SK-N-SH (cell line): ENCODE data around the gene CSKMT.

Source experiments
- CHD2 ChIP-seq: fragments of 150-350 bp; IDR thresholded peaks from 2 replicates; pipeline ENCODE4 v1.6.1; 2018; ENCODE audit warnings: low read length; ENCODE audit not compliant: partially characterized antibody
- JUND ChIP-seq: IDR thresholded peaks from 2 replicates; pipeline ENCODE4 v1.4.0; 2012
- POLR2AphosphoS5 ChIP-seq: IDR thresholded peaks from 2 replicates; pipeline ENCODE4 v1.6.1; 2012; ENCODE audit warnings: low read depth, low read length
- RAD21 ChIP-seq: IDR thresholded peaks from 2 replicates; pipeline ENCODE4 v1.6.1; 2012; ENCODE audit warnings: mild to moderate bottlenecking, low read length
- RFX5 ChIP-seq: IDR thresholded peaks from 2 replicates; pipeline ENCODE4 v1.6.1; 2012; ENCODE audit warnings: mild to moderate bottlenecking, improper control_type of control experiment, low read length
- SMC3 ChIP-seq: IDR thresholded peaks from 2 replicates; pipeline ENCODE4 v1.6.1; 2012; ENCODE audit warnings: low read depth, low read length, improper control_type of control experiment
- TAF1 ChIP-seq: IDR thresholded peaks from 2 replicates; pipeline ENCODE4 v1.6.1; 2012; ENCODE audit warnings: low read depth, mild to moderate bottlenecking, low read length, moderate library complexity, borderline replicate concordance
- TCF12 ChIP-seq: IDR thresholded peaks from 2 replicates; pipeline ENCODE4 v1.4.0; 2012
- TEAD4 ChIP-seq: IDR thresholded peaks from 2 replicates; pipeline ENCODE4 v1.4.0; 2012; ENCODE audit warnings: mild to moderate bottlenecking, borderline replicate concordance; ENCODE audit not compliant: insufficient read depth
- TF ChIP-seq, protein P1 (sequence below): fragments of 200-600 bp; sonication (generic); IDR thresholded peaks from 2 replicates; pipeline ENCODE4 v1.6.1; 2017; ENCODE audit warnings: antibody characterized with exemption, mild to moderate bottlenecking, moderate library complexity
- TF ChIP-seq, protein P2 (sequence below): fragments of 150-350 bp; IDR thresholded peaks from 2 replicates; pipeline ENCODE4 v1.6.1; 2017; ENCODE audit warnings: antibody characterized with exemption, low read length, low read depth, borderline replicate concordance

DNA sequence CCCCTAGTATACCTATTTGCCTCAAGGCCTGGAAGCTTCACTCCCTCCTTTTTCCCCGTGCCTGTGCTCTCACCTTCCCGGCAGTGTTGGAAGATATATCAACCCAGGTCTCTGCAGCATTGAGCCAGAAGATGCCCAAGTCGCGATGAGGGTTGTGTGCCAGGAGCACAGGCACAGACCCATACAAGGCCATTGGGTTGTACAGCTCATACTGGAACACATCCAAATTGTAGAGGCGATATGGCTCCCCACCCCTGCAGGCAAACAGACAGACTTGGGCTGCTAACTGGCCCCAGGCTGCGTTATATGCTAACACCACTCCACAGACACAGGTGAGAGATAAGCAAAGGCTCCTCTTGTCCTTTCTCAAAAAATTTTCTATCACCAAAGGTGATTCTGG, 32.6 kb upstream of the CSKMT start:
- TF ChIP-seq, protein P1, sequence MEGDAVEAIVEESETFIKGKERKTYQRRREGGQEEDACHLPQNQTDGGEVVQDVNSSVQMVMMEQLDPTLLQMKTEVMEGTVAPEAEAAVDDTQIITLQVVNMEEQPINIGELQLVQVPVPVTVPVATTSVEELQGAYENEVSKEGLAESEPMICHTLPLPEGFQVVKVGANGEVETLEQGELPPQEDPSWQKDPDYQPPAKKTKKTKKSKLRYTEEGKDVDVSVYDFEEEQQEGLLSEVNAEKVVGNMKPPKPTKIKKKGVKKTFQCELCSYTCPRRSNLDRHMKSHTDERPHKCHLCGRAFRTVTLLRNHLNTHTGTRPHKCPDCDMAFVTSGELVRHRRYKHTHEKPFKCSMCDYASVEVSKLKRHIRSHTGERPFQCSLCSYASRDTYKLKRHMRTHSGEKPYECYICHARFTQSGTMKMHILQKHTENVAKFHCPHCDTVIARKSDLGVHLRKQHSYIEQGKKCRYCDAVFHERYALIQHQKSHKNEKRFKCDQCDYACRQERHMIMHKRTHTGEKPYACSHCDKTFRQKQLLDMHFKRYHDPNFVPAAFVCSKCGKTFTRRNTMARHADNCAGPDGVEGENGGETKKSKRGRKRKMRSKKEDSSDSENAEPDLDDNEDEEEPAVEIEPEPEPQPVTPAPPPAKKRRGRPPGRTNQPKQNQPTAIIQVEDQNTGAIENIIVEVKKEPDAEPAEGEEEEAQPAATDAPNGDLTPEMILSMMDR = no peak
- TF ChIP-seq TCF12 (no peak), CHD2 (no peak), JUND (no peak), POLR2AphosphoS5 (no peak), SMC3 (no peak), TEAD4 (no peak), RFX5 (no peak), RAD21 (no peak), TAF1 (no peak)
- TF ChIP-seq, protein P2, sequence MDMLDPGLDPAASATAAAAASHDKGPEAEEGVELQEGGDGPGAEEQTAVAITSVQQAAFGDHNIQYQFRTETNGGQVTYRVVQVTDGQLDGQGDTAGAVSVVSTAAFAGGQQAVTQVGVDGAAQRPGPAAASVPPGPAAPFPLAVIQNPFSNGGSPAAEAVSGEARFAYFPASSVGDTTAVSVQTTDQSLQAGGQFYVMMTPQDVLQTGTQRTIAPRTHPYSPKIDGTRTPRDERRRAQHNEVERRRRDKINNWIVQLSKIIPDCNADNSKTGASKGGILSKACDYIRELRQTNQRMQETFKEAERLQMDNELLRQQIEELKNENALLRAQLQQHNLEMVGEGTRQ = no peak
